ENCODE results near the gene RPS6KA1.
A peak's percentile ranks its signal among the peaks of the same experiment; 100 is the strongest.
"Not testable (repeated sequence)": the region's sequence is repeated elsewhere in the genome, so short reads cannot be mapped to it uniquely, and the experiment has no call there.

The RPS6KA1 gene

GRCh38 chr1:26554781-26555180 is 25.2 kb downstream of the RPS6KA1 start:
- no peak for DNase-seq (ENCODE audit: low read depth in 2 of 2)

GRCh38 chr1:26555550-26555981 is 26.0 kb downstream of the RPS6KA1 start:
- no peak for DNase-seq (ENCODE audit: low read depth in 2 of 2)

DNA sequence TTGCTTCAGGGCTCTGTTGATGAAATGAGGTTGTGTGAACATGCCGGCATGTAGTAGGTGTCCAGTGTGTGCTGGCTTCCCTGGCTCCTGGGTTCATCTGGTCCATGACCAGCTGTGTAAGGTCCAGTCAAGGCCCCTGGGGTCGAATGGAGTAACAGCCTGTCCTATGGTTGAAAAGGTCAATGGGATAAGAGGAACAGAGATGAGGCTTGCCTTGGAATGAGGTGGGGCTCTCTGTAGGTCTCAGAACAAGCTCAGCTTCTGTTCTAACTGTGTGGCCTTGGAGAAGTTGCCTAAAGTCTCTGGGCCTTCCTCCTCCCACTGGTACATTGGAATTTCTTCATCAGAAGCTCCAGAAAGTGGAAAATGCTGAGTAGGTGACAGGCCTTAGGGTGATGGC is 26.6 kb downstream of the RPS6KA1 start:
- DNase-seq (ENCODE audit: low read depth in 2 of 2), result no peak

DNA sequence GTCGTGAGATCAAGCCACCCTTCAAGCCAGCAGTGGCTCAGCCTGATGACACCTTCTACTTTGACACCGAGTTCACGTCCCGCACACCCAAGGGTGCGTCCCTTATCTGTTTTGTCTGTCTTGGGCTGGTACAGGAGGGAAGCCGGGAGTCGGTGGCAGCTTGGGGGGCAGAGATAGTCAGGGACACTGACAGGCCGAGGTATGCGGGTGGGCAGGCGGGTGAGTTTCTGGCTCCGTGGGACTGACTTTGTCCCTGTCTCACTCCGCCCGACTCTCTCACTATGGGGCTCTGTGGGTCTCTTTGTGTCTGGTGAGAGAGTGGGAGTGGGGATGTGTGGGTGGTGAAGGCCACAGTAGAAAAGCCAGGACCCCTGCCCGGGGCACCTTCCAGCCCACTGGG is 27.4 kb downstream of the RPS6KA1 start:
- DNase-seq (ENCODE audit: low read depth in 2 of 2), result no peak

- no peak for DNase-seq (ENCODE audit: low read depth in 2 of 2)
Observed at GRCh38 chr1:26558685-26559048, 29.1 kb downstream of the RPS6KA1 start.

DNA sequence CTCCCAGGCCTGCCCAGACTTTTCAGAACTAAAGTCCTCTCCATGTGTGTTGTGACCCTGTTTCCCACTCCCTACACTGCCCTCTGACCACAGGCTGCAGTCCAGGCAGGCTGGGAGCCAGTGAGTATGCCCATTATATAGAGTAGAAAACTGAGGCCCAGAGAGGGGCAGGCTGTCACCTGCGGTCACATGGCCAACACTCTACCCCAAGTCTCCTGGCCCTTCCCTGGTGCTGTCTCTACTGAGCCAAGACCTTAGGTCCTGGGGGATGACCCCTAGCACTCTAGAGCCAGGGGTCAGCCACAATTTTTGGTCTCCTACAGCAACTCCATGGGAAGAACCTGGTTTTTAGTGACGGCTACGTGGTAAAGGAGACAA is 30.8 kb downstream of the RPS6KA1 start:
- DNase-seq (ENCODE audit: low read depth in 2 of 2), result no peak

GRCh38 chr1:26570287-26570686 is 40.7 kb downstream of the RPS6KA1 start:
- DNase-seq (ENCODE audit: low read depth in 2 of 2), result no peak

GRCh38 chr1:26571381-26571780 is 41.8 kb downstream of the RPS6KA1 start:
- no peak for DNase-seq (ENCODE audit: low read depth in 2 of 2)

DNA sequence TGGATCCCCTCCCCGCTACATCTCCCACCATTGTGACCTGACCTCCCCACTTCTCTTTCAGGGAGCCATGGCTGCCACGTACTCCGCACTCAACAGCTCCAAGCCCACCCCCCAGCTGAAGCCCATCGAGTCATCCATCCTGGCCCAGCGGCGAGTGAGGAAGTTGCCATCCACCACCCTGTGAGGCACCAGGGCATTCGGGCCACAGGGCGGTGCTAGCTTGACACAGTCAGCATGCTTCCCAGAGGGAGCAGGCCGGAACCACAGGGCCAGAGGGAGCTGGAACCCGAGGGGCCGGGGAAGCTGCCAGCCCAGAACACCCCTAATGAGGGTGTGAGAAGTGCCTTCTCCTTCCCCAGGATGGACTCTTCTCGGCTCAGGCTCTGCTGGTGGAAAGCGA is 44.5 kb downstream of the RPS6KA1 start:
- no peak for DNase-seq (ENCODE audit: low read depth in 2 of 2)

DNA sequence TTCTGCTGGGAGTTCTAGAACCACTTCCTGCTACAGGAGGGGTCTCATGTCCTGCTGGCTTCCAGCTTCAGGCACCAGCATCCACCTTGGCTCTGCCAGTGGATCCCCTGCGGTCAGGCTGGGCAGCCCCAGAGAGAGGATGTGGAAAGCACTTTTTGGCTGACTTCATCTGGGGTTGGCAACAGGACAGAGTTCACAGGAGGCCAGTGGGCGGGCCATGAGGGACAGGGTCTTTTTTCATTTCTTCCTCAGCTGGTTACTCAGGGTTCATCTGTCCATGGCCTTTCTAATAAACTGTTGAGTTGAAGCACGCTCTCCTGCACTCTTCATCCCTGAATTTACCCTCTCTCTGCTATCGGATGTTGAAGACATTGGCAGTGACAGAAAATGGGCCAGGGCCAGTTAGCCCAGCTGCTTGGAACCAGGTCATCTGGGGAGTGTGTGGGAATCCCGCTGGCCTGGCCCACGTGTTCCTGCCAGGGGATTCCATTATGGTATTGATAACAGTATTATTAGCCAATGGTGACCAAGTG is 45.2 kb downstream of the RPS6KA1 start:
- no peak for DNase-seq (ENCODE audit: low read depth in 2 of 2)

- no peak for DNase-seq (ENCODE audit: low read depth in 2 of 2)
Observed at GRCh38 chr1:26575348-26575747, 45.8 kb downstream of the RPS6KA1 start.

DNA sequence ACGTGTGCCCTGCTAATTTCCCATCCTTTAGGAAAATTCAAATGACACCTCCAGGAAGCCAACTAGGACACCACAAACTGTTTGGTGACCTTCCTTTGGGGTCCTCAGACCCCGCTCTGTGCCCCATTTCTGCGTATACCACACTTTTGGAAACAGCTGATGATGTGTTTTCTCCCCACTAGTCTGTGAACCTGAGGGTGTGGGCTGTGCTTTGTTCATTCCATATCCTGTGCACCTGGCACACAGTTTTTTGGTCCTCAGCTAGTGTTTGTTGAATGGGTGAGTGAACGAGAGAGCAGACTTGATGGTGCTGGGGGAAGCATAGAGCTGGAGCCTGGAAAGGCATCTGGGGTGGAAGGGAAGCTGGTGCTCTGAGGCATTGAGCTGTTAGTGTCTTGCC is 48.6 kb downstream of the RPS6KA1 start:
- no peak for DNase-seq (ENCODE audit: low read depth in 2 of 2)

DNA sequence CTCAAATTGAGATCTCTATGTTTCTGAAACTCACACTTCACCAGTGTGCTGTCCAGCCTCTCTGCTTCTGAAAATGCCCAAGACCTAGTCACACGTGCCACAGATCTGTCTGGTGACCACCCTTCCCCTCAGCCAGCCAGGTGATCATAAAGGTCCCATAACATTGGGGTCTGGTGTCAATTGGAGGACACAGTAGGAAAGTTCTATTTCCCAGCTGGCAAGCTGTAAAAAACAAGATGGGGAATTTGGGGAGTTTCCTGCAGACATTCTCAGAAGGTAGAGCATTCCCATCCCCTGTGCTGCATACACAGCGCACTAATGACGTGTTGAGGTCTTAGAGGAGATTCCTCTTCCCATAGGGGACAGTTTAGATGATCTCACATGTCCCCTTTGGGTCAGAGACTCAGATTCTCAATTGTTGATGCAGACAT is 50.1 kb downstream of the RPS6KA1 start:
- DNase-seq (ENCODE audit: low read depth in 2 of 2), result no peak

- no peak for DNase-seq (ENCODE audit: low read depth in 2 of 2)
Observed at GRCh38 chr1:26580116-26580515, 50.6 kb downstream of the RPS6KA1 start.

GRCh38 chr1:26581287-26581651 is 51.7 kb downstream of the RPS6KA1 start:
- DNase-seq (ENCODE audit: low read depth in 2 of 2), result no peak

DNA sequence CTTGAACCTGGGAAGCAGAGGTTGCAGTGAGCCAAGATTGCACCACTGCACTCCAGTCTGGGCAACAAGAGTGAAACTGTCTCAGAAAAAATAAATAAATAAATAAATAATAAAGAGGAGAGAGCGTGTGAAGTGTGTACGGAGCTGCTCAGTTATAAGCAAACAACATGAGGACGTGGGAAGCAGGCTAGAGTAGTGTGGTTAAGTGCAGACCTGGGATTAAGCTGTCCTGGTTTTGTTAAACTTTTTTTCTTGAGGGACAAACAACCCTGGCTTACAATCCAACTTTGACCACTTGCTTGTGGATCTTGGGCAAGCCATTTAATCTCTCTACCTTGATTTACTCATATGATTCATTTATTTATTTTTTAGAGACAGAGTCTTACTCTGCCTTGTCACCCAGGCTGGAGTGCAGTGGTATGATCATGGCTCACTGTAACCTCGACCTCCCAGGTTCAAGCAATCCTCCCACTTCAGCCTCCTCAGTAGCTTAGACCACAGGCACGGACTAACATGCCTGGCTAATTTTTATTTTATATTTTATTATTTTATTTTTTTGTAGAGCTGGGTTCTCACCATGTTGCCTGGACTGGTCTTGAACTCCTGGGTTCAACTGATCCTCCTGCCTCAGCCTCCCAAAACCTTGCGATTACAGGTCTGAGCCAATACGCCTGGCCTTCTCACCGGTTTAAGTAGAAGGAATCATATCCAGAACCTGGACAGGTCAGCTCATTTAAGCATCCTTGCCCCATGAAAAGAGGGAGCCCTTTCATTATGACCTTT is 52.7 kb downstream of the RPS6KA1 start:
- DNase-seq (ENCODE audit: low read depth in 2 of 2), result no peak

DNA sequence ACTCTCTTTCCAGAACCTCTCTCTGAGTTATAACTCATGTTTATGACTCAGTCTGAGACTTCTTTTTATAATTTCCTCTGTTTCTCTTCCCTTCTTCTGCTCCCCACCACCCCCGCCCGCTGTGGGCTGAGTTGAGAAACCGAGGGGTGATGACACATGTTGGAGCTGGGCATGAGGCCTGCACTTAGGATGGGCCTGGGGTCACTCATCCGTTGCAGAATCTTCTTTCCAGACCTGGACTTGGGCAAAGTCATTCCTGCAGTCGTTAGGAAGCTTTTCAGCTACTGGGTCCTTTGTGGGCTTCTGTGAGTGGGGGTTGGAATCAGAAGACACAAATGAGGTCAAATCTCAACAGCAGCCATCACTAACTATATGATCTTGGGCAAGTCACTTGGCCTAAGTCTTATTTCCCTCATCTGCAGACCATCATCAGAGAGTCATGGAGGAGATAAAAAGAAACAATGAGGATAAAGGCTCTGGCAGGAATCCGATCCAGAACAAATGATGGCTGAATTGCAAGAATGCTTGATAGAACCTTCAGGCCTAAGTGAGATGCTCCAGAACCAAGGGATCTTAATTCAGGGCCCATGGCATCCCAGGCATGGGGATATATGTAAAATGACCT is 53.4 kb downstream of the RPS6KA1 start:
- peak in 1 of 2 donors; percentile 47 for DNase-seq (ENCODE audit: low read depth in 2 of 2)

DNA sequence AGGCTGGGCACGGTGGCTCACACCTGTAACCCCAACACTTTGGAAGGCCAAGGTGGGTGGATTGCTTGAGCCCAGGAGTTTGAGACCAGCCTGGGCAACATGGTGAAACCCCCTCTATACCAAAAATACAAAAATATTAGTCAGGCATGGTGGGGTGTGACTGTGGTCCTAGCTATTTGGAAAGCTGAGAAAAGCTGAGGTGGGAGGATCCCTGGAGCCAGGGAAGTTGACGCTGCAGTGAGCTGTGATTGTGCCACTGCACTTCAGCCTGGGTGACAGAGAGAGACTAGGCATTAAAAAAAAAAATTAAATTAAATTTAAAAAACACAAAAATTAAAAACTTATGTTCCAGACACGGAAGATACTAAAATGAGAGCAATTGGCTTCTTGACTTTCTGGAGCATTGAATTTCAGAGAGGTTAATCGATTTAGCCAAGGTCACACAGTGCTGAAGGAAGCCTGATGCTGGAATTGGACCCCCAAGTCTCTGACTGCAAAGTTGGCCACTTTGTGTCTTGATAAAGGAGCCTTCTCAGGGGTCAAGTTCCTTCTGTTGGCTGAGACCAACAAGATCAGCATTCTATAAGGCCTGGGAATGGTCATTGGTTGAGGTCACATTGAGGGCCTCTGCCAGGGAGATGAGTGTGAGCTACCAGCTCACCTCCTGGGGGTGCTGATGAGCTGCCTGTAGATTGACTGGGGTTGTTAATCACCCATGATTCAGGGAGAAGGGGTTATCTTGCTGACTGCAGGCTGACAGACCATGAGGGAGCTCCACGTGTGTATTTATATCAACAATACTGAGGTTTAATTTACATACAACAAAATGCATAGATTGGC is 54.3 kb downstream of the RPS6KA1 start:
- DNase-seq (ENCODE audit: low read depth in 2 of 2), result no peak

DNA sequence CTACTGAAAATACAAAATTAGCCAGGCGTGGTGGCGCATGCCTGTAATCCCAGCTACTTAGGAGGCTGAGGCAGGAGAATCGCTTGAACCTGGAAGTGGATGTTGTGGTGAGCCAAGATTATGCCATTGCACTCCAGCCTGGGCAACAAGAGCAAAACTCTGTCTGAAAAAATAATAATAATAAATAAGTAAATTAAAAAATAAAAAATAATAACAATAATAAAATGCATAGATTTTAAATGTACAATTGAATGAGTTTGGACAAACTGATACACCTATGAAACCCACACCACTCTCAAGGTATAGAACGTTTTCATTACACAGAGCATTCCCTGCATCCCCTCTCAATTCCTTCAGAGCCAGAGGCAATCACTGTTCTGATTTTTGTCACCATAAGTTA is 55.0 kb downstream of the RPS6KA1 start:
- DNase-seq (ENCODE audit: low read depth in 2 of 2), result not testable (repeated sequence)

GRCh38 chr1:26585471-26585870 is 55.9 kb downstream of the RPS6KA1 start:
- DNase-seq (ENCODE audit: low read depth in 2 of 2), result no peak

GRCh38 chr1:26593385-26593784 is 63.8 kb downstream of the RPS6KA1 start:
- DNase-seq (ENCODE audit: low read depth in 2 of 2), result no peak

- not testable (repeated sequence) for DNase-seq (ENCODE audit: low read depth in 2 of 2)
Observed at GRCh38 chr1:26594593-26594992, 65.0 kb downstream of the RPS6KA1 start.
